GM19240 (cell line): Measurements from ENCODE around the gene ORAI3.

Experiments used
- DNase-seq: peaks from one replicate; pipeline ENCODE4 v3.0.0; 2011; ENCODE audit warnings: low spot score; ENCODE audit not compliant: insufficient read length

The ORAI3 gene

DNA sequence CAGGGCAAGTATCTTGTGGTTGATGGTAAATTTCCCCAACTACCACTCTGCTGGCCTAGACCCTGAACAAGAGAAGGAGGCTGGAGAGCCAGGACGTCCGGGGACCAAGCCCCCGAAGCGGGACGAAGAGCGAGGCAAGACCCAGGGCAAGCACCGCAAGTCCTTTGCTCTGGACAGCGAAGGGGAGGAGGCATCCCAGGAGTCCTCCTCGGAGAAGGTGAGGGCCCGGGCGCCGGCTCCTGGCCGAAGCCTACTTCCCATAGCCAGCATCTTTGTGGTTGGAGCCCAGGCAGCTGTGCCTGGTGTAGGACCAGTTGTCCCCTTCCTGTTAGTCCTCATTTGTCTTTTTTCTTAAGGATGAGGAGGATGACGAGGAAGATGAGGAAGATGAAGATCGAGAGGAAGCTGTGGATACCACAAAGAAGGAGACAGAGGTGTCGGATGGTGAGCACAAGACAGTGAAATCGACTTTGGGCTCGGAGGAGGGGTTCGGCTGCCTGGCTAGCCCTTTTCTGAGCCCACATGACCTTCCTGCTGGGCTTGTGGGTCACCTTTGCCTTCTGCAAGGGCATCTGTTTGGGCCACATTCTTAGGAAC, 20.5 kb downstream of the ORAI3 start:
- no peak for DNase-seq

GRCh38 chr16:30971298-30971697, 22.4 kb downstream of the ORAI3 start:
- DNase-seq = no peak

DNA sequence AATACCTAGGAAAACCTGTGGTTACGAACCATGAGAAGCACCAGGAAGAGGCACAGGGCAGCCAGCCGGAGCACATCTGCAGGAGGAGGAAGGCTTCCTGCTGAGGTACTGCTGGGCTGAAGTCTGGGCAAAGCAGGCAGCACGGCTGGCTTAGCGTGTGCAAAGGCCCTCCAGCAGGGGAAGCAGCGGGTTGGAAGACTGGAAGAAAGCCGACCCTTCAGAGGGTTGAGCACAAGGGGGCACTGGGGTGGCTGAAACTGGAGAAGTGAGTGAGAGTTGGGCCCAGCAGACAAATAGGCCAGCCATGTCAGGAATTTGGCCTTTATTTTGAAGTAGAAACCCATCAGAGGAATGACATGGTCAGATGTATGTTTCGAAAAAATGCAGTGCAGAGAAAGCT, 24.0 kb downstream of the ORAI3 start:
- DNase-seq = no peak

- DNase-seq = no peak
Observed at GRCh38 chr16:30974348-30974747, 25.5 kb downstream of the ORAI3 start.

DNA sequence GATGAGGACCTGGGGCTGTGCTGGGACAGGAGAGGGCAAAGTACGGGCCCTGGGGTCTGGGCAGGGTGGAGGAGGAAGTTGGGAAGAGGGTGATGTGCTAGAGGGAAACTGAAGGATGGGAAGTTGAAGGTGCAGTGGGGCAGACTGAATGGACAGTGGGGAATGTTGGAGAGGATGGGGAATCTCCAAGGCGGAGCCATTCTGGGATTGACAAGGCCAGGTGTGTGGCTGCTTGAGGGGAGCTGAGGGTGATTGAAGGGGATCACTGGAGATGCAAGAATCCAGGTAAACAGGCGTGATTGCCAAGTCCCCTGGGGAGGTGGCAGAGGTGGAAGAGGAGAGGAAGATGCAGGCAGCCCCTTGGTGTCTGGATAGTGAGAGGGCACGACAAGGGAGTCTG, 27.6 kb downstream of the ORAI3 start:
- no peak for DNase-seq

DNA sequence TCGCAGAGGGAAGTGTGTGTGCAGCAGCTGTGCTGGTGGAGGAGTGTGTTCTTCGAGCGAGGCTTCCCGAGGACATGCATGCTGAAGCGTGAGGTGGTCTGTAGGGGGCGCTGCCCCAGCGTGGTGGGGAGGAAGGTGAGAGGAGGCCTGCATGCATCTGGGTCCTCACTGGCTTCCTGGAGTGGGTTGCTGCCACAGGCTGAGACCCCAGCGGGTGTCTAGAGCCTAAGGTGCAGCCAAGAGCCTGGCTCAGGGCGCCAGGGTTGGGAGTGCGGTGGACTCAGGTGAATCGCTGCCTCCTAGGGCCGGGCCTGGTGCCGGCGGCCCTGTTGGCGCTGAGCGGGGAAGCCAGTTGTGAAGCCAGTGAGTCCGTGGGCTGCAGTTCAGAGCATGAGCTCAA, 28.6 kb downstream of the ORAI3 start:
- no peak for DNase-seq

DNA sequence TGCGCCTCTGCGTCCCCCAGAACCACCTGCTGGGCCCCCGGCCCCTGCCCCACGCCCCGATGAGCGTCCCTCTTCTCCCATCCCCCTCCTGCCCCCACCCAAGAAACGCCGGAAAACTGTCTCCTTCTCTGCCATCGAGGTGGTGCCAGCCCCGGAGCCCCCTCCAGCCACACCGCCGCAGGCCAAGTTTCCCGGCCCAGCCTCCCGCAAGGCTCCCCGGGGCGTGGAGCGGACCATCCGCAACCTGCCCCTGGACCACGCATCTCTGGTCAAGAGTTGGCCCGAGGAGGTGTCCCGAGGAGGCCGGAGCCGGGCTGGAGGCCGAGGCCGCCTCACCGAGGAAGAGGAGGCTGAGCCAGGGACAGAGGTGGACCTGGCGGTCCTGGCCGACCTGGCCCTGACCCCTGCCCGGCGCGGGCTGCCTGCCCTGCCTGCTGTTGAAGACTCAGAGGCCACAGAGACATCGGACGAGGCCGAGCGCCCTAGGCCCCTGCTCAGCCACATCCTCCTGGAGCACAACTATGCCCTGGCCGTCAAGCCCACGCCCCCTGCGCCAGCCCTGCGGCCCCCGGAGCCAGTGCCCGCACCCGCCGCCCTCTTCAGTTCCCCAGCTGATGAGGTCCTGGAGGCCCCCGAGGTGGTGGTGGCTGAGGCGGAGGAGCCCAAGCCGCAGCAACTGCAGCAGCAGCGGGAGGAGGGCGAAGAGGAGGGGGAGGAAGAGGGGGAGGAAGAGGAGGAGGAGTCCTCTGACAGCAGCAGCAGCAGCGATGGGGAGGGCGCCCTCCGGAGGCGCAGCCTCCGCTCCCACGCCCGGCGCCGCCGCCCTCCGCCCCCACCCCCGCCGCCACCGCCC, 30.5 kb downstream of the ORAI3 start:
- no peak for DNase-seq

DNA sequence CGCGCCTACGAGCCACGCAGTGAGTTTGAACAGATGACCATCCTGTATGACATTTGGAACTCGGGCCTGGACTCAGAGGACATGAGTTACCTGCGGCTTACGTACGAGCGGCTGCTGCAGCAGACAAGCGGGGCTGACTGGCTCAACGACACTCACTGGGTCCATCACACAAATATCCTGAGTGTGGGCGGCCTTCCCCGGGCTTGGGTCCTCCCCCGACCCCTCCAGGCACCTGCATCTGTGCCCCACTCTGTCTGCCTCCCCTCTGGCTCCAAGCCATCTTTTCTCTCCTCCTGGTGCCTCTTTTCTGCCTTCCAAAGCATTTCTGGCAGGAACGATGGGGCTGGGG, 31.1 kb downstream of the ORAI3 start:
- DNase-seq = no peak

- DNase-seq = no peak
Observed at GRCh38 chr16:30980434-30980833, 31.6 kb downstream of the ORAI3 start.

- DNase-seq = no peak
Observed at GRCh38 chr16:30980959-30981358, 32.1 kb downstream of the ORAI3 start.

- DNase-seq = no peak
Observed at GRCh38 chr16:30982548-30983288, 33.9 kb downstream of the ORAI3 start.

DNA sequence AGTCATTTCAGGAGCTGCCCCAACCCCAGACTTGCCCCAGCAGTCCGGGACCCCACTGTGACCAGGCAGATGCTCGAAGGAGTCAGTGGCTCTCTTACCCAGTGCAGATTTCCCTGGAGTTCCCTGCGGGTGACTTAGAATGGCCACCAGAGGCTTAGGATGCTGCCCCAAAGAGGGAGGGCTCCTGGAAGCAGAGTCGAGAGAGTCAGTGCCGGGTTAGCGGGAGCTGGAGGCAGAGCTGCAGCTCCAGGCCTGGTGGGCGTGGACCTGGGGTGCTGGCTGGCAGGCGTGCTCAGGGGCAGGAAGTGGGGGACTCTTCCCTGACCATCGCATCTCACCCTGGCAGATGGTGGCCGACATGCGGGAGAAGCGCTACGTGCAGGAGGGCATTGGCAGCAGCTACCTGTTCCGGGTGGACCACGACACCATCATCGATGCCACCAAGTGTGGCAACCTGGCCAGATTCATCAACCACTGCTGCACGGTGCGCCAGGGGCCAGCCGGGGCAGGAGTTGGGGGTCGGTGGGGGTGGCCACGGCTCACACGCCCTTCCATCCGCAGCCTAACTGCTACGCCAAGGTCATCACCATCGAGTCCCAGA, 34.5 kb downstream of the ORAI3 start:
- DNase-seq = no peak

DNA sequence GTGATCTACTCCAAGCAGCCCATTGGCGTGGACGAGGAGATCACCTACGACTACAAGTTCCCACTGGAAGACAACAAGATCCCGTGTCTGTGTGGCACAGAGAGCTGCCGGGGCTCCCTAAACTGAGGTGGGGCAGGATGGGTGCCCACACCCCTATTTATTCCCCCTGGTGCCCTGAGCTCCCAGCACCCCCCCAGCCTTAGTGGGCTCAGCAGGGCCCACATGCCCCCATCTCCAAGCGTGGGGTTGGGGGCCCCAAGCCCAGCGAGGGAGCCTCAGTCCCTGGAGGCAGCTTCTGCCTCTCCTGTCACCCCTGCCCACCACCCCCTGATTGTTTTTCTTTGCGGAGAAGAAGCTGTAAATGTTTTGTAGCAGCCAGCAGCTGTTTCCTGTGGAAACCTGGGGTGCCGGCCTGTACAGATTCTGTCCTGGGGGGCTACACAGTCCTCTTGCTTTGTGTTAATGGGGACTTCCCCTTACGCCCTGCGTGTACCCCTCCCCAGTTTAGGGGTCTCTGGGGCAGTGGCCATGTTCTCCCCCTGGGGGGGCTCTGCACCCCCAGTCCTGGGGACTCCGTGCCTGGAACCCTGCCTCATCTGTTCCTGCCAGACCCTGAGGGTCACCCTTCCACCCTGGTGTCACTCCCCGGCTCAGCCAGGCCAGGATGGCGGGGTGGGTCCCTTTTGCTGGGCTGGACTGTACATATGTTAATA, 35.2 kb downstream of the ORAI3 start:
- no peak for DNase-seq

- DNase-seq = peak; percentile 94
Observed at GRCh38 chr16:30984669-30985400, 36.0 kb downstream of the ORAI3 start, which contains the start of gene HSD3B7. Gene HSD3B7 (plus strand): TSS chr16:30985207. CDS start chr16:30985659, 452 bp downstream.

DNA sequence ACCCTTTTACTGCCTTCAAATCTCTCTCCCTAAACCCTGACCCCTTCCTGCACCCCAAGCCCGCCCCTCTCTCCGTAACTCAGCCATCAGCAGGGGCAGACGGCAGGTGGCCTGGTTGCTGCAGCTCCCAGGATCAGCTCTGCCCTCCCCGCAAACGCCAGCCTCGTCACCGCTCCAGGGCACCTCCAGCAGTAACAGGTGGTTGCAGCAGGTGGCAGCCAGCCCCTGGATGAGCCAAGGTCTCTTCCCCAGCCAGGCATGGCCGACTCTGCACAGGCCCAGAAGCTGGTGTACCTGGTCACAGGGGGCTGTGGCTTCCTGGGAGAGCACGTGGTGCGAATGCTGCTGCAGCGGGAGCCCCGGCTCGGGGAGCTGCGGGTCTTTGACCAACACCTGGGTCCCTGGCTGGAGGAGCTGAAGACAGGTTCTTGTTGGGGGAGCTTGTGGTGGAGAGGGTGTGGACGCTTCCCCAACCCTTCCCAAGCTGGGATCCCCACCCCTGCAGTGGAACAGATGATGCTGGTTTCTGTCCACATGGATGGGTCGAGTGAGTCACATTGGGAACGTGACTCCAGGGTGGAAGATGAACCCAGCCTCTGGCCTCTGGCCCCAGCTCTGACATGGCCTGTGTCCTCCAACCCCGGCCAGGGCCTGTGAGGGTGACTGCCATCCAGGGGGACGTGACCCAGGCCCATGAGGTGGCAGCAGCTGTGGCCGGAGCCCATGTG, 36.7 kb downstream of the ORAI3 start:
- DNase-seq = no peak

DNA sequence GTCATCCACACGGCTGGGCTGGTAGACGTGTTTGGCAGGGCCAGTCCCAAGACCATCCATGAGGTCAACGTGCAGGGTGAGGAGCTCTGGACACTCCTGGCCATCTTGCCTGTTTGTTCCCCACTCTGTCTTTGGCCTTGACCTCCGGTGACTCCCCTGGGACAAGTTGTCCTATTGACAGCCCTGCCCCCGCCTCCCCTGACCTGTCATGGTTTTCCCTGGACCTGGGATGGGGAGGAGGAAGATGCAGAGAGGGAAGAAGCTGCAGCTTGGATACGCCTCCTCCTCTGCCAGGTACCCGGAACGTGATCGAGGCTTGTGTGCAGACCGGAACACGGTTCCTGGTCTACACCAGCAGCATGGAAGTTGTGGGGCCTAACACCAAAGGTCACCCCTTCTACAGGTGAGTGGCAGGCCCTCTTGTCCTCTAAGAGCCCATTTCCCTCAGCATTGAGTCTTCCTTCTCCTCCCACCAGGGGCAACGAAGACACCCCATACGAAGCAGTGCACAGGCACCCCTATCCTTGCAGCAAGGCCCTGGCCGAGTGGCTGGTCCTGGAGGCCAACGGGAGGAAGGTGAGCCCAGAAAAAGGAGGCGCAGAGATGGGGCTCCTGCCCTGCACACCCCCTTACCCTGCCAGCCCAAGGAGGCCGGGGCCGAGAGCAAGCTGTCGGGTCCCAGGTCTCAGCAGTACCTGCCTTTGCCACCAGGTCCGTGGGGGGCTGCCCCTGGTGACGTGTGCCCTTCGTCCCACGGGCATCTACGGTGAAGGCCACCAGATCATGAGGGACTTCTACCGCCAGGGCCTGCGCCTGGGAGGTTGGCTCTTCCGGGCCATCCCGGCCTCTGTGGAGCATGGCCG, 37.5 kb downstream of the ORAI3 start:
- DNase-seq = no peak

DNA sequence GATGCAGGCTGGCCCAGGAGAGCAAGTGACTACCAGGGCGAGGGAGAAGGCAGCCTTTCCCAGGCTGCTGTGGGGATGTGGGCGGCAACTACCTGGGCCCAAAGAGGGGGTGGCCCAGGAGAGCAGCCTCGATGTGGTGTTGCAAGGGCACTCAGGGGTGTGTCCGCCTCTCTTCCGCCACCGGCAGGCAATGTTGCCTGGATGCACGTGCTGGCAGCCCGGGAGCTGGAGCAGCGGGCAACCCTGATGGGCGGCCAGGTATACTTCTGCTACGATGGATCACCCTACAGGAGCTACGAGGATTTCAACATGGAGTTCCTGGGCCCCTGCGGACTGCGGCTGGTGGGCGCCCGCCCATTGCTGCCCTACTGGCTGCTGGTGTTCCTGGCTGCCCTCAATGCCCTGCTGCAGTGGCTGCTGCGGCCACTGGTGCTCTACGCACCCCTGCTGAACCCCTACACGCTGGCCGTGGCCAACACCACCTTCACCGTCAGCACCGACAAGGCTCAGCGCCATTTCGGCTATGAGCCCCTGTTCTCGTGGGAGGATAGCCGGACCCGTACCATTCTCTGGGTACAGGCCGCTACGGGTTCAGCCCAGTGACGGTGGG, 38.8 kb downstream of the ORAI3 start:
- no peak for DNase-seq

GRCh38 chr16:30989469-30990047, 40.7 kb downstream of the ORAI3 start:
- no peak for DNase-seq
